ENCODE data around the gene PRKCE.
"Not testable (repeated sequence)": the region's sequence is repeated elsewhere in the genome, so short reads cannot be mapped to it uniquely, and the experiment has no call there.

Gene PRKCE

GRCh38 chr2:45886171-45886663 lies 234.7 kb downstream of the PRKCE start:
- DNase-seq (ENCODE audit: low read depth, low spot score): no peak

- DNase-seq (ENCODE audit: low read depth, low spot score): no peak
Measured at GRCh38 chr2:45888167-45888566, 236.7 kb downstream of the PRKCE start.

GRCh38 chr2:45888641-45889040 lies 237.2 kb downstream of the PRKCE start:
- DNase-seq (ENCODE audit: low read depth, low spot score): no peak

GRCh38 chr2:45889053-45889452 lies 237.6 kb downstream of the PRKCE start:
- no peak for DNase-seq (ENCODE audit: low read depth, low spot score)

GRCh38 chr2:45889620-45890370 lies 238.3 kb downstream of the PRKCE start:
- DNase-seq (ENCODE audit: low read depth, low spot score): no peak

GRCh38 chr2:45890371-45890646 lies 238.8 kb downstream of the PRKCE start:
- not testable (repeated sequence) for DNase-seq (ENCODE audit: low read depth, low spot score)

GRCh38 chr2:45890819-45891218 lies 239.3 kb downstream of the PRKCE start:
- no peak for DNase-seq (ENCODE audit: low read depth, low spot score)

- DNase-seq (ENCODE audit: low read depth, low spot score): no peak
Measured at GRCh38 chr2:45891719-45892424, 240.4 kb downstream of the PRKCE start.

GRCh38 chr2:45892425-45892745 lies 240.9 kb downstream of the PRKCE start:
- no peak for DNase-seq (ENCODE audit: low read depth, low spot score)

- DNase-seq (ENCODE audit: low read depth, low spot score): no peak
Measured at GRCh38 chr2:45892757-45893156, 241.3 kb downstream of the PRKCE start.

GRCh38 chr2:45894211-45894610 lies 242.7 kb downstream of the PRKCE start:
- DNase-seq (ENCODE audit: low read depth, low spot score): no peak

- no peak for DNase-seq (ENCODE audit: low read depth, low spot score)
Measured at GRCh38 chr2:45895241-45895861, 243.9 kb downstream of the PRKCE start.

- DNase-seq (ENCODE audit: low read depth, low spot score): no peak
Measured at GRCh38 chr2:45896311-45896710, 244.8 kb downstream of the PRKCE start.

GRCh38 chr2:45897842-45898241 lies 246.4 kb downstream of the PRKCE start:
- DNase-seq (ENCODE audit: low read depth, low spot score): no peak

- no peak for DNase-seq (ENCODE audit: low read depth, low spot score)
Measured at GRCh38 chr2:45898819-45899218, 247.3 kb downstream of the PRKCE start.

GRCh38 chr2:45899926-45900325 lies 248.5 kb downstream of the PRKCE start:
- DNase-seq (ENCODE audit: low read depth, low spot score): no peak

GRCh38 chr2:45901468-45902032 lies 250.1 kb downstream of the PRKCE start:
- DNase-seq (ENCODE audit: low read depth, low spot score): no peak

GRCh38 chr2:45902380-45902779 lies 250.9 kb downstream of the PRKCE start:
- DNase-seq (ENCODE audit: low read depth, low spot score): no peak

- no peak for DNase-seq (ENCODE audit: low read depth, low spot score)
Measured at GRCh38 chr2:45902781-45903375, 251.4 kb downstream of the PRKCE start.

- DNase-seq (ENCODE audit: low read depth, low spot score): no peak
Measured at GRCh38 chr2:45904267-45904945, 252.9 kb downstream of the PRKCE start.

GRCh38 chr2:45904946-45905631 lies 253.6 kb downstream of the PRKCE start:
- no peak for DNase-seq (ENCODE audit: low read depth, low spot score)

Data from activated CD4-positive, CD25-positive, alpha-beta regulatory T cell treated with anti-CD3 and anti-CD28 coated beads, Interleukin-2, amount 50 U/mL, for 16 hours (primary cell).